Liver (tissue), 9 donors: ENCODE data around the gene EVA1B. TPM values are rescaled to one million over a fixed set of nuclear protein-coding genes. Genes with fewer than 3 reads are reported as not detected.

ENCODE experiments used
- DNase-seq: peaks from one replicate; pipeline ENCODE4 v3.0.0-alpha.2; 2017; ENCODE audit warnings: low spot score
- H3K27ac ChIP-seq, 2 donors: one replicate each; pipeline ENCODE4 v1.7.0; 2013; ENCODE audit warnings: inconsistent platforms in 2 of 2, low read length in 2 of 2, control low read depth in 1 of 2, low read depth in 1 of 2, mild to moderate bottlenecking in 1 of 2
- H3K27me3 ChIP-seq, 4 donors: one replicate each; pipeline versions ENCODE4 v1.6.1 to v1.7.0; 2013; ENCODE audit warnings: low read length in 3 of 4, inconsistent platforms in 1 of 4, mild to moderate bottlenecking in 1 of 4, moderate library complexity in 1 of 4; ENCODE audit not compliant: control insufficient read depth in 4 of 4, insufficient read depth in 4 of 4
- H3K36me3 ChIP-seq, 4 donors: one replicate each; pipeline versions ENCODE4 v1.6.1 to v1.7.0; 2013; ENCODE audit warnings: low read length in 3 of 4, mild to moderate bottlenecking in 3 of 4, low read depth in 1 of 4, moderate library complexity in 1 of 4; ENCODE audit not compliant: control insufficient read depth in 4 of 4, insufficient read depth in 3 of 4
- H3K4me1 ChIP-seq, 4 donors: one replicate each; pipeline versions ENCODE4 v1.6.1 to v1.7.0; 2013; ENCODE audit warnings: low read length in 3 of 4, mild to moderate bottlenecking in 3 of 4, moderate library complexity in 1 of 4; ENCODE audit not compliant: control insufficient read depth in 4 of 4, insufficient read depth in 4 of 4
- H3K4me3 ChIP-seq, 3 donors: one replicate each; pipeline versions ENCODE4 v1.6.1 to v1.7.0; 2013; ENCODE audit warnings: low read length in 3 of 3, control low read depth in 1 of 3, low read depth in 1 of 3, mild to moderate bottlenecking in 1 of 3
- H3K9ac ChIP-seq, 2 donors: one replicate each; pipeline ENCODE4 v1.7.0; 2013; ENCODE audit warnings: low read length in 2 of 2, mild to moderate bottlenecking in 2 of 2, moderate library complexity in 2 of 2, control low read depth in 1 of 2, low read depth in 1 of 2
- H3K9me3 ChIP-seq, 4 donors: one replicate each; pipeline versions ENCODE4 v1.6.1 to v1.7.0; 2013; ENCODE audit warnings: low read length in 3 of 4; ENCODE audit not compliant: control insufficient read depth in 4 of 4
- ATF3 ChIP-seq: IDR thresholded peaks from 2 replicates; pipeline ENCODE4 v1.6.1; 2016; ENCODE audit warnings: antibody characterized with exemption
- CTCF ChIP-seq: fragments of 150-350 bp; IDR thresholded peaks from 2 replicates; pipeline ENCODE4 v1.5.1; 2017; ENCODE audit warnings: improper control_type of control experiment, low read depth, low read length; ENCODE audit not compliant: missing input control
- EGR1 ChIP-seq, 2 donors: IDR thresholded peaks; 2 replicates each; pipeline ENCODE4 v1.6.1; 2016 to 2018; ENCODE audit warnings: antibody characterized with exemption in 2 of 2, low read depth in 2 of 2
- FOXA1 ChIP-seq: IDR thresholded peaks from 2 replicates; pipeline ENCODE4 v1.6.1; 2016; ENCODE audit warnings: antibody characterized with exemption
- GABPA ChIP-seq, 2 donors: IDR thresholded peaks in 1 of 2; conservative IDR thresholded peaks in 1 of 2; 2 replicates each; pipeline ENCODE4 v1.6.1; 2016; ENCODE audit warnings: antibody characterized with exemption in 2 of 2, mild to moderate bottlenecking in 1 of 2, moderate library complexity in 1 of 2
- HNF4A ChIP-seq, 2 donors: conservative IDR thresholded peaks; 2 replicates each; pipeline ENCODE4 v1.6.1; 2016; ENCODE audit warnings: antibody characterized with exemption in 2 of 2, mild to moderate bottlenecking in 2 of 2
- HNF4G ChIP-seq: IDR thresholded peaks from 2 replicates; pipeline ENCODE4 v1.6.1; 2016; ENCODE audit warnings: antibody characterized with exemption
- JUND ChIP-seq, 2 donors: IDR thresholded peaks; 2 replicates each; pipeline ENCODE4 v1.6.1; 2016; ENCODE audit warnings: antibody characterized with exemption in 2 of 2
- MAX ChIP-seq: IDR thresholded peaks from 2 replicates; pipeline ENCODE4 v1.6.1; 2016; ENCODE audit warnings: antibody characterized with exemption
- NR2F2 ChIP-seq: IDR thresholded peaks from 2 replicates; pipeline ENCODE4 v1.6.1; 2016; ENCODE audit warnings: antibody characterized with exemption
- RAD21 ChIP-seq, 2 donors: IDR thresholded peaks; 2 replicates each; pipeline ENCODE4 v1.6.1; 2016; ENCODE audit warnings: antibody characterized with exemption in 2 of 2, mild to moderate bottlenecking in 2 of 2
- REST ChIP-seq: IDR thresholded peaks from 2 replicates; pipeline ENCODE4 v1.6.1; 2016; ENCODE audit warnings: antibody characterized with exemption, mild to moderate bottlenecking
- RXRA ChIP-seq, 2 donors: IDR thresholded peaks; 2 replicates each; pipeline ENCODE4 v1.6.1; 2017 to 2018; ENCODE audit warnings: antibody characterized with exemption in 2 of 2, mild to moderate bottlenecking in 1 of 2
- SP1 ChIP-seq: IDR thresholded peaks from 2 replicates; pipeline ENCODE4 v1.6.1; 2018; ENCODE audit warnings: antibody characterized with exemption, mild to moderate bottlenecking
- TAF1 ChIP-seq: conservative IDR thresholded peaks from 2 replicates; pipeline ENCODE4 v1.6.1; 2016; ENCODE audit warnings: antibody characterized with exemption, mild to moderate bottlenecking
- YY1 ChIP-seq: IDR thresholded peaks from 2 replicates; pipeline ENCODE4 v1.6.1; 2016; ENCODE audit warnings: antibody characterized with exemption, mild to moderate bottlenecking
- ZBTB33 ChIP-seq: IDR thresholded peaks from 2 replicates; pipeline ENCODE4 v1.6.1; 2016; ENCODE audit warnings: antibody characterized with exemption
- WGBS: extraction: QIAGEN DNeasy Blood & Tissue Kit; methylation state at CpG from one replicate; pipeline ENCODE4 v1.1.7; 2013; 5-methylcytosine and 5-hydroxymethylcytosine counted together
- polyA plus RNA-seq, 2 donors: library from polyadenylated mRNA; stranded (reverse) in 1 of 2; unstranded in 1 of 2; fragments of 200-250 nt in 1 of 2; fragments of >200 nt in 1 of 2; fragmentation: Nextera tagmentation in 1 of 2; extraction: Ambion mirVana in 1 of 2; gene quantifications; one replicate each; pipeline versions ENCODE4 v1.2.1 to v1.2.3, GENCODE V29; 2013 to 2015
- total RNA-seq, 2 donors: library from RNA; depleted of rRNA; stranded (reverse); fragments of >200 nt; gene quantifications; one replicate each; pipeline ENCODE4 v1.2.3, GENCODE V29; 2014
- donor health status: healthy.
- donor health status: healthy.
- donor health status: healthy.
- donor health status: healthy.
- donor health status: healthy.

Gene EVA1B
- total and polyA plus RNA-seq, 4 donors: 3.3 to 22.7 (median 8.4) TPM

GRCh38 chr1:36309397-36309796, 14.0 kb downstream of the EVA1B start:
- Histone ChIP-seq H3K9ac (no peak overlapping the region), H3K27ac (no peak overlapping the region), H3K4me3 (no peak overlapping the region), H3K9me3 (no peaks in the 10 kb centered on the region), H3K4me1 (peaks cover 3 to 15% (median 11%) of the 10 kb centered on the region in 4 donors), H3K27me3 (no peaks in the 10 kb centered on the region), H3K36me3 (peaks cover 0 to 3% (median 0%) of the 10 kb centered on the region in 4 donors)
- TF ChIP-seq EGR1 (IDR thresholded peaks at IDR 0.05; ENCODE audit: low read depth in 2 of 2) (no peak), HNF4A (conservative IDR thresholded peaks at IDR 0.05) (no peak), ZBTB33 (no peak), MAX (no peak)
- no peak for DNase-seq
- 99% methylated on average over 7 of the region's 7 CpGs for WGBS

GRCh38 chr1:36307601-36308330, 15.7 kb downstream of the EVA1B start:
- DNase-seq: no peak

More at GRCh38 chr1:36307601-36308330, 15.7 kb downstream of the EVA1B start:
- Histone ChIP-seq H3K9me3 (no peaks in the 10 kb centered on the region), H3K36me3 (peaks cover 8 to 11% (median 10%) of the 10 kb centered on the region in 4 donors), H3K27me3 (no peaks in the 10 kb centered on the region), H3K27ac (no peak overlapping the region), H3K4me1 (peaks cover 3 to 15% (median 11%) of the 10 kb centered on the region in 4 donors), H3K9ac (no peak overlapping the region), H3K4me3 (no peak overlapping the region)
- 85% methylated on average over 10 of the region's 10 CpGs for WGBS
- TF ChIP-seq FOXA1: no peak
- TF ChIP-seq EGR1 (IDR thresholded peaks at IDR 0.05; ENCODE audit: low read depth in 2 of 2): no peak
- no peak for TF ChIP-seq HNF4A (conservative IDR thresholded peaks at IDR 0.05)
- no peak for TF ChIP-seq JUND (IDR thresholded peaks at IDR 0.05)
- no peak for TF ChIP-seq ZBTB33
- no peak for TF ChIP-seq GABPA (IDR thresholded peaks at IDR 0.05 in 1 of 2, conservative IDR thresholded peaks at IDR 0.05 in 1 of 2)
- no peak for TF ChIP-seq MAX
- no peak for TF ChIP-seq HNF4G
- TF ChIP-seq ATF3: no peak
- no peak for TF ChIP-seq NR2F2
- TF ChIP-seq CTCF: no peak
- no peak for TF ChIP-seq RAD21 (IDR thresholded peaks at IDR 0.05)
- no peak for TF ChIP-seq REST
- no peak for TF ChIP-seq RXRA (IDR thresholded peaks at IDR 0.05)
- no peak for TF ChIP-seq YY1
- no peak for TF ChIP-seq TAF1
- no peak for TF ChIP-seq SP1
